ENCODE data around the gene PGK1.

- no peak for TF ChIP-seq CTCF (IDR thresholded peaks at IDR 0.05)
- TF ChIP-seq POLR2A (IDR thresholded peaks at IDR 0.05): no peak
- no peak for TF ChIP-seq POLR2AphosphoS5 (IDR thresholded peaks at IDR 0.05)
- TF ChIP-seq EP300 (IDR thresholded peaks at IDR 0.05): no peak
Measured at GRCh38 chrX:78119521-78120227, 15.6 kb downstream of the PGK1 start.

All from sigmoid colon (tissue), 4 donors.